ENCODE measurements around the gene PCNT. TPM values are rescaled to one million over a fixed set of nuclear protein-coding genes. Genes with fewer than 3 reads are reported as not detected.

PCNT gene
- total RNA-seq, 6 experiments from 2014 or later: 23.2 to 26.9 (median 25.5) TPM

DNA sequence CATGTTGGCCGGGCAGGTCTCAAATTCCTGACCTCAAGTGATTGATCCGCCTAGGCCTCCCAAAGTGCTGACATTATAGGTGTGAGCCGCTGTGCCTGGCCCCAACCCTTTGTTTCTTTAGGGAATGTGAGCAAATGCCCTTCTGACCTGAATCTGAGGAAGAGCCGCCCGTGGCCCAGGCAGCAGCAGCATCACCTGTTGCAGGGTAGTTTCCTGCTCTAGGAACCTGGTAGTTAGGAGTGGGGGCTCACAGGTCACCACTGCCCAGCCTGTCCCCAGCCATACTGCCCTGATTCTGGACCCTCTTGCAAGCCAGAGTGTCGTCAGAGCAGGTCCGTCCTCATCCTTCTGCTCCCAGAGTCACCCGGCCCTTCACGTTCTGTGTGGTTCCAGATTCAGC lies 24.8 kb upstream of the PCNT start:
- Mint-ChIP-seq H3K4me3 (no peak overlapping the region), H3K36me3 (ENCODE audit: low read depth) (peaks cover 15% of the 10 kb centered on the region; the same call in 1 of the 2 replicates)

GRCh38 chr21:46301759-46302158 lies 22.2 kb upstream of the PCNT start:
- no peaks in the 10 kb centered on the region; the same call in 1 of the 2 replicates for H3K27me3 Mint-ChIP-seq (ENCODE audit: insufficient read depth)
- no peak for DNase-seq
- H3K4me1 Mint-ChIP-seq (ENCODE audit: low read depth): no peaks in the 10 kb centered on the region
- peaks cover 19% of the 10 kb centered on the region for H3K36me3 Mint-ChIP-seq (ENCODE audit: low read depth)
- no peaks in the 10 kb centered on the region for H3K9me3 Mint-ChIP-seq
- H3K27ac Mint-ChIP-seq: no peak overlapping the region
- no peak overlapping the region for H3K4me3 Mint-ChIP-seq
- TF ChIP-seq CTCF (IDR thresholded peaks at IDR 0.05): no peak

More for the DNA sequence above, 24.8 kb upstream of the PCNT start:
- peaks cover 4% of the 10 kb centered on the region; the same call in 1 of the 2 replicates for H3K9me3 Mint-ChIP-seq
- no peak for TF ChIP-seq CTCF (IDR thresholded peaks at IDR 0.05)
- H3K27me3 Mint-ChIP-seq (ENCODE audit: insufficient read depth): peaks cover 5% of the 10 kb centered on the region; the same call in 1 of the 2 replicates
- H3K4me1 Mint-ChIP-seq (ENCODE audit: low read depth): peaks cover 14% of the 10 kb centered on the region
- no peak overlapping the region for H3K27ac Mint-ChIP-seq
- DNase-seq: no peak

DNA sequence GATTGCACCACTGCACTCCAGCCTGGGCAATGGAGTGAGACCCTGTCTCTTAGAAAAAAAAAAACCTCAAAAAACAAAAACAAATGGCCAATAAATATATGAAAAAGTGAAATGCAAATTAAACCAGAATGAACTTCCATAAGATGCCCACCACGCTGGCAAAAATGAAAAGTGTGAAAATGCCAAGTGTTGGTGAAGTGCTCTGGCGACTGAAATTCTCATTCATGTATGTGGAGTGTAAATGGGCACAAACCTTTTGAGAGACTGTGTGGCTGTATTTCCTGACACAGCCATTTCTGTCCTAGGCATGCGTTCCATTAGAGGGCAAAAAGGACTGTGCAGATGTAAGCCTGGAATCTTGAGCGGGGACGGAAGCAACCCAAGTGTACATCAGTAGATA lies 19.5 kb upstream of the PCNT start:
- DNase-seq: no peak
- no peaks in the 10 kb centered on the region; the same call in 1 of the 2 replicates for H3K27me3 Mint-ChIP-seq (ENCODE audit: insufficient read depth)
- H3K9me3 Mint-ChIP-seq: no peaks in the 10 kb centered on the region
- H3K4me3 Mint-ChIP-seq: no peak overlapping the region
- H3K36me3 Mint-ChIP-seq (ENCODE audit: low read depth): peaks cover 10% of the 10 kb centered on the region
- peaks cover 9% of the 10 kb centered on the region for H3K4me1 Mint-ChIP-seq (ENCODE audit: low read depth)
- H3K27ac Mint-ChIP-seq: no peak overlapping the region; the same call in 1 of the 2 replicates
- no peak for TF ChIP-seq CTCF (IDR thresholded peaks at IDR 0.05)

DNA sequence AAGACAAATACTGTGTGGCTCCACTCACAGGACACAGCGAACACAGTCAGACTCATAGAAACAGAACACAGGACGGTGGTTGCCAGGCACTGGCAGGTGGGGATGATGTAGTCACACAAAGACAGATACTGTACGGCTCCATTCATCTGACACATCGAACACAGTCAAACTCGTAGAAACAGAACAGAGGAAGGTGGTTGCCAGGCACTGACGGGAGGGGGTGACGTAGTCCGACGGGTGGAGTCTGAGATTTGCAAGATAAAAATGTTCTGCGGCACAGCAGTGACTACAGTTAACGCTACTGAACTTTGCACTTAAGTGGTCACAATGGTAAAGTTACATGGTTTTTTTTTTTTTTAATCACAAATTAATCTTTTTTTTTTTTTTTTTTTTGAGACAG lies 19.0 kb upstream of the PCNT start:
- Mint-ChIP-seq H3K27me3 (ENCODE audit: insufficient read depth) (no peaks in the 10 kb centered on the region; the same call in 1 of the 2 replicates), H3K36me3 (ENCODE audit: low read depth) (peaks cover 9% of the 10 kb centered on the region), H3K9me3 (no peaks in the 10 kb centered on the region), H3K27ac (no peak overlapping the region; the same call in 1 of the 2 replicates), H3K4me1 (ENCODE audit: low read depth) (peaks cover 9% of the 10 kb centered on the region), H3K4me3 (no peak overlapping the region)
- DNase-seq: no peak
- TF ChIP-seq CTCF (IDR thresholded peaks at IDR 0.05): no peak

DNA sequence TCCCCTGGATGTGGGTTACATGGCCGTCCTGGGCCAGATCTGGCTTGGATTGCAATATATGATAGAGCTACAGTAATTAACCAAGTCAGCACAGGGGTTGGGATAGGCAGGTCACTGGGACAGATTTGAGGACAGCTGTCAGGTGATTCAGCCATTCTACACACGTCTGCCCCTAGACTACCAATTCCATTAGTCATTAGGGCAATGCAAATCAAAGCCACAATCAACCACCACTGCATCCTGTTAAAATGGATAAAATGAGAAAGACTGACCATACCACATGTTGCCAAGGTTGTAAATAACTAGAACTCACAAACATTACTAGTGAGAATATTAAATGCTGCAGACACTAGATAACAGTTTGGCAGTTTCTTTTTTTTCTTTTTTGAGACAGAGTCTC lies 16.3 kb upstream of the PCNT start:
- Mint-ChIP-seq H3K27me3 (ENCODE audit: insufficient read depth) (no peaks in the 10 kb centered on the region; the same call in 1 of the 2 replicates), H3K36me3 (ENCODE audit: low read depth) (peaks cover 16% of the 10 kb centered on the region), H3K9me3 (no peaks in the 10 kb centered on the region), H3K27ac (peak overlapping the region; percentile 4), H3K4me1 (ENCODE audit: low read depth) (peaks cover 9% of the 10 kb centered on the region), H3K4me3 (no peak overlapping the region)
- DNase-seq: peak; percentile 81
- no peak for TF ChIP-seq CTCF (IDR thresholded peaks at IDR 0.05)

GRCh38 chr21:46308431-46308830 lies 15.5 kb upstream of the PCNT start:
- Mint-ChIP-seq H3K4me1 (ENCODE audit: low read depth) (peaks cover 9% of the 10 kb centered on the region), H3K36me3 (ENCODE audit: low read depth) (peaks cover 19% of the 10 kb centered on the region), H3K4me3 (no peak overlapping the region), H3K27ac (no peak overlapping the region), H3K9me3 (no peaks in the 10 kb centered on the region), H3K27me3 (ENCODE audit: insufficient read depth) (no peaks in the 10 kb centered on the region; the same call in 1 of the 2 replicates)
- DNase-seq: no peak
- TF ChIP-seq CTCF (IDR thresholded peaks at IDR 0.05): no peak
